Hematopoietic multipotent progenitor cell (in vitro differentiated cells): ENCODE measurements around the gene FGD1. TPM values are rescaled to one million over a fixed set of nuclear protein-coding genes. Genes with fewer than 3 reads are reported as not detected.
"Not testable (repeated sequence)": the region's sequence is repeated elsewhere in the genome, so short reads cannot be mapped to it uniquely, and the experiment has no call there.

ENCODE experiments used
- DNase-seq, 3 donors: peaks; one replicate each; pipeline ENCODE4 v3.0.0-alpha.2; 2011 to 2015; ENCODE audit warnings: low read depth in 2 of 3, low spot score in 2 of 3
- total RNA-seq: library from RNA; depleted of rRNA; stranded (reverse); fragments of >200 nt; gene quantifications from one replicate; pipeline ENCODE4 v1.2.3, GENCODE V29; 2012

The FGD1 gene
- under 0.01 TPM for total RNA-seq

GRCh38 chrX:54495814-54496516, at the start of gene FGD1:
TSS of gene FGD1 (minus strand) at chrX:54496234. CDS start at chrX:54495432, 802 bp downstream.
- peak in 2 of 3 donors; percentile 13 to 16 for DNase-seq

- not testable (repeated sequence) for DNase-seq
These were observed 46.2 kb upstream of the FGD1 start for GRCh38 chrX:54542239-54542638.

GRCh38 chrX:54540289-54540688, 44.3 kb upstream of the FGD1 start:
- no peak for DNase-seq

- DNase-seq, result no peak
These were observed 38.2 kb upstream of the FGD1 start for GRCh38 chrX:54534271-54534670.

GRCh38 chrX:54530357-54530900, 34.4 kb upstream of the FGD1 start:
- no peak for DNase-seq

- peak; percentile 47 to 89 (median 82) for DNase-seq
These were observed 33.7 kb upstream of the FGD1 start, which contains the start of gene GNL3L for GRCh38 chrX:54529552-54530356. TSS of gene GNL3L (plus strand) at chrX:54530219. CDS start at chrX:54532567, 2,348 bp downstream.

- DNase-seq, result no peak
These were observed 33.1 kb upstream of the FGD1 start for GRCh38 chrX:54529151-54529550.

GRCh38 chrX:54509400-54509799, 13.4 kb upstream of the FGD1 start:
- no peak for DNase-seq

GRCh38 chrX:54496936-54497335, 902 bp upstream of the FGD1 start:
- DNase-seq, result no peak

- DNase-seq, result no peak
These were observed 451 bp upstream of the FGD1 start for GRCh38 chrX:54496517-54496852.

- no peak for DNase-seq
These were observed 833 bp downstream of the FGD1 start for GRCh38 chrX:54494989-54495813.

GRCh38 chrX:54494166-54494988, 1.7 kb downstream of the FGD1 start:
- no peak for DNase-seq

GRCh38 chrX:54492340-54492739, 3.7 kb downstream of the FGD1 start:
- no peak for DNase-seq

- not testable (repeated sequence) for DNase-seq
These were observed 6.2 kb downstream of the FGD1 start for GRCh38 chrX:54489819-54490218.

GRCh38 chrX:54484666-54485065, 11.4 kb downstream of the FGD1 start:
- DNase-seq, result no peak

- DNase-seq, result no peak
These were observed 12.1 kb downstream of the FGD1 start for GRCh38 chrX:54483946-54484345.

- DNase-seq, result no peak
These were observed 13.0 kb downstream of the FGD1 start for GRCh38 chrX:54482839-54483593.

- DNase-seq, result no peak
These were observed 16.6 kb downstream of the FGD1 start for GRCh38 chrX:54479136-54480111.
